ENCODE data around the gene TACR2.

TACR2 gene

DNA sequence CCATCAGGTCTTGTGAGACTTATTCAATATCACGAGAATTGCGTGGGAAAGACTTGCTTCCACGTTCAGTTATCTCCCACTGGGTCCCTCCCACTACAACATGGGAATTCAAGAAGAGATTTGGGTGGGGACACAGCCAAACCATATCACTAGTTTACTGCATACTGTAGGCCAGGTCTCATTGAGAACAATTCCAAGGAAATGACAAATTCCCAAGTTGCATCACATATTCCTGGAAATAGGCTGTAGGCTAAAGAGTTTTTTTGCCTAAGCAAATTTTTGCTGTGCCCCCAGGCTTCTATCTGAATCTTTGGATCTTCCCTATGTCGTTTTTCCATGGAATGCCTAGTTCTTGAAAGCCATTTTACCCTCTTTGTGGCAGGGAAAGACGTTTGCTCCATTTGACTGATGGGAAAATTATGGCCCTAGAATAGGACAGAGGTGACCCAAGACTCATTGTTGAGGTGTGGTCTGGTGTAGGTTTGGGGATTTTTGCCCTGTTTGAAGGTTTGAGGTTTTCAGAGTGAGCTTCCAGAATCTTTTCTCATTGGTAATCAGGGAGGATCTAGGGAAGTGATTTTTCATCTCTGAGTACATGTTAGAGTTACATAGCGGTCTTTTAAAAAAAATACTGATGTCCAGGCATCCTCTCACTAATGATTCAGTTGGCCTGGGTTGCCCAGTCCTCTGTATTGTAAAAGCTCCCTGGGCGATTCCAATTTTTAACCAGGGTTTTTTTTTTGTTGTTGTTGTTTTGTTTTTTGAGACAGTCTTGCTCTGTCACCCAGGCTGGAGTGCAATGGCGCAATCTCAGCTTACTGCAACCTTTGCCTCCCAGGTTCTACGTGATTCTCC, 44.4 kb downstream of the TACR2 start:
- DNase-seq (ENCODE audit: low spot score): no peak

- no peak for DNase-seq (ENCODE audit: low spot score)
Measured at GRCh38 chr10:69367469-69367868, 49.2 kb downstream of the TACR2 start.

- DNase-seq (ENCODE audit: low spot score): no peak
Measured at GRCh38 chr10:69366738-69367137, 50.0 kb downstream of the TACR2 start.

GRCh38 chr10:69364232-69364940, 52.3 kb downstream of the TACR2 start:
- no peak for DNase-seq (ENCODE audit: low spot score)

DNA sequence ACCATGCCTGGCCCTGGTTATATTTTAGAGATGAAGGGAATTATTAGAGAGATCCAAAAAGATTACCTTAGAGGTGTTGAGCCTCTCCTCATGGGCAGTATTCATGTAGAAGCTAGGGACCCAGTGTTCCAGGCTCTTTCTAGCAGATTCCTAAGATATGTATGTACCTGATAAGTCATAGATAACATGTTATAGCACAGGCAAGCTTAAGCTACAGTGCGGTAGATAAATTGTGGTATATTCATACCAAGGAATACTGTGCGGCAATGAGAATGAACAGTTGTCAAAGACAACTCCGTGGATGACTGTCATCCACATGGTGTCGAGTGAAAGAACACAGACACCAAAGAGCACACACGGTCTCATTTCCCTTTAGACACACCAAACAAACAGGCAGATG, 53.1 kb downstream of the TACR2 start:
- DNase-seq (ENCODE audit: low spot score): no peak

DNA sequence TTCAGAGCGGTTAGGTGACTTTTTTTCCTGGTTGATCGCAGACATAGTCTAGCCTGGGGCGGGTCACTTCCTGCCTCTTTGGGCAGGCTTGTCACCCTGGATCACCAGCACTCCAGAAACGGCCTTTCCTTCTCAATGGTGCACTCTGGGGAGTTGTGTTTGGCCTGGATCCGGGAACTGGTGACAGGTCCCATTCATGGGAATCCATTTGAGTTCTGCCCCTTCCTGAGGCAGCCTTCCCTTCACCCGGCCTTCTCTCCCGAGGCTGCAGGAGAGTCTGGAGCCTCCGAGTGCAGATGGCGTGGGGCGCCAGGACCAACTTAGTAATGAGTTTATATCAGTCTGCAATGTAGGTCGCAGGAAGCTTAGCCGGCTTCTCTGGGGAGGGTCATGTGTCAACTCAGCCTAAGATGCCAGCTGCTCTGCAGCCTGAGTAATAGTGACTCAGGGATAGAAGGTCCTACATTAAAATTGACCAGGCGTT, 54.2 kb downstream of the TACR2 start:
- DNase-seq (ENCODE audit: low spot score): no peak

DNA sequence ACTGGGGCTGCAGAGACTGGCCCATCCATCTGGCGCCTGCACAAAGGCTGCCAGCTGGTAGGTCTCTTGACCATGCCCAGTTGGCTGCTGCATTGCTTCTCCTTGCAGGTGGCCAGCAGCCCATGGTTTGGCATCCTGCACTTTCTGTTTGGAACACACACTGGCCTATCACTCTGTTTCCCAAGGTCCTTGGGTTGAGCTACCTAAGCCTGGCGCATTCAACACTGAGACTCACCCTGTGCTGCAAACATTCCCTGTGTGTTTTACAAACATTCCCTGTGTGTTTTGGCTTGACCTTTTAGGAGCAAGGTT, 55.5 kb downstream of the TACR2 start:
- DNase-seq (ENCODE audit: low spot score): no peak

- DNase-seq (ENCODE audit: low spot score): no peak
Measured at GRCh38 chr10:69360485-69361302, 56.0 kb downstream of the TACR2 start.

DNA sequence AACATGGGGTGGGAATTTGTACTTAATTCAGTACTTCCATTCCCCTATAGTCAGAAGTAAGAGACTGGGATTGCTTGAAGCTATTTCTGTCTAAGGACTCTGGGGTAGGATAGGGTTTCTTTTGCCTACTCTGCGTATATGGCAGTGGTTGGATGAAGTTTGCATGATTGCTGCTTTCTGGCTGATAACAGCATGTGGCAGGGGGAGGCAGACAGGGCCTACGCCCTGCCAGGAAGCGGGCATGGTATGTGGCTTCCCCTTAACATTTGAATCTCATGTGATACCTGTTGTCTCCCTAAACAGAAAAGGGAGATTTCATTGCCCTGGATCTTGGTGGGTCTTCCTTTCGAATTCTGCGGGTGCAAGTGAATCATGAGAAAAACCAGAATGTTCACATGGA, 57.1 kb downstream of the TACR2 start:
- no peak for DNase-seq (ENCODE audit: low spot score)

- no peak for DNase-seq (ENCODE audit: low spot score)
Measured at GRCh38 chr10:69359148-69359547, 57.6 kb downstream of the TACR2 start.

DNA sequence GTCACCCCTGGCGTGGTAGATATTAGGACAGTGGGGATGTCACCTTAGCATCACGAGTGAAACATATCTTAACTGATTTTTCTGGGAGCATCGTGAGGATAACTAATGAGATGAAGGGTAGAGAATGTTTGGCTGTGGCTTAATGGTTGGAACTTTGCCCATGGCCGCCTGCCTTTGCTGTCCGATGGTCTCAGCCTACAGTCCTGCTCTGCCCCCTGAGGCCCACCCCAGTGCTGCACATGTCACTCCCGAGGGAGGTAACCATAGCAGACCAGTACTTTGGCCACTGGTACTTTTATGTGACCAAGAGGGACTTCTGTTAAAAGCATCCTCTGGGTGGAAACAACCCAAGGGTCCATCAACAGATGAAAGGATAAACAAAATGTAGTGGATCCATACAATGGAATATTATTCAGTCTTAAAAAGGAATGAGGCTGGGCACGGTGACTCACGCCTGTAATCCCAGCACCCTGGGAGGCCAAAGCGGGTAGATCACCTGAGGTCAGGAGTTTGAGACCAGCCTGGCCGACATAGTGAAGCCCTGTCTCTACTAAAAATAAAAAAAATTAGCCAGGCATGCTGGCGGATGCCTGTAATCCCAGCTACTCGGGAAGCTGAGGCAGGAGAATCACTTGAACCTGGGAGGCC, 58.4 kb downstream of the TACR2 start:
- DNase-seq (ENCODE audit: low spot score): no peak

DNA sequence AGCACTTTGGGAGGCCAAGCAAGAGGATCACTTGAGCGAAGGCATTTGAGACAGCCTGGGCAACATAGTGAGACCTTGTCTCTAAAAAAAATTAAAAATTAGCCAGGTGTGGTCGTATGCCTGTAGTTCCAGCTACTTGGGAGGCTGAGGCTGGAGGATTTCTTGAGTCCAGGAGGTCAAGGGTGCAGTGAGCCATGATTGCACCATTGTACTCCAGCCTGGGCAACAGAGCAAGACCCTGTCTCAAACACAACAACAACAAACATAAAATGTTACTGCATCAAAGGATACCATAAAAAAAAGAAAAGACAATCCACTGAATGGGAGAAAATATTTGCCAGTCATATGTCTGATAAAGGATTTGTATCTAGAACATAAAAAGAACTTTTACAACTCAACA, 60.5 kb downstream of the TACR2 start:
- DNase-seq (ENCODE audit: low spot score): no peak

DNA sequence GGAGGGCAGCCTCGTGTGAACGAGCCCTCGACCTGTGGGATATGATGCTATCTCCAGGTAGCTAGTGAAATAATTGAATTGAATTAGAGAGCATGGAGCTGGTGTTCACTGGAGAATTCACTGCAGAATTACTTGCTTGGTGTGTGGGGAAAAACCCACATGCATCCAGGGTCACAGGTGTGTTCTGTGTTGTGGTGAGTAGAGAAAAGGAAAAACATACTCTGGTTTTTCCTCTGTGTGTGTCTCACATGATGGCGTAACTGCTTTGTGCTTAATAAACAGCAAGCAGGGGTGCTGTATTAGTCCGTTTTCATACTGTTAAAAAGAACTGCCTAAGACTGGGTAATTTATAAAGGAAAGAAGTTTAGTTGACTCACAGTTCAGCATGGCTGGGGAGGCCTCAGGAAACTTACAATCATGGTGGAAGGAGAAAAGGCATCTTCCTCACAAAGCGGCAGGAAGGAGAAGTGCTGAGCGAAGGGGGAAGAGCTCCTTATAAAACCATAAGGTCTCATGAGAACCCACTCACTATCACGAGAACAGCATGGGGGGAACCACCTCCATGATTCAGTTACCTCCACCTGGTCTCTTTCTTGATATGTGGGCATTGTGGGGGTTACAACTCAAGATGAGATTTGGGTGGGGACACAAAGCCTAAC, 62.6 kb downstream of the TACR2 start:
- no peak for DNase-seq (ENCODE audit: low spot score)
